ENCODE results near the gene CAPZA2. TPM values are rescaled to one million over a fixed set of nuclear protein-coding genes. Genes with fewer than 3 reads are reported as not detected.

CAPZA2 gene
- total and polyA plus RNA-seq, 4 experiments from 2014 or later, result 112 to 307 (median 143) TPM

GRCh38 chr7:116837586-116837985 lies 24.8 kb upstream of the CAPZA2 start:
- intact Hi-C loops (cut with micrococcal nuclease), result no loop called here
- ChIA-PET POLR2A (ENCODE audit: partially characterized antibody) (no interaction called here), CTCF (ENCODE audit: partially characterized antibody) (no interaction called here)
- H3K4me3 Mint-ChIP-seq, result no peak overlapping the region
- no peak overlapping the region for H3K27ac ChIP-seq (ENCODE audit: low read depth, low read length)
- H3K36me3 Mint-ChIP-seq, result no peaks in the 10 kb centered on the region
- no peak for DNase-seq
- no peak overlapping the region for H3K4me3 ChIP-seq (ENCODE audit: low read length in 2 of 2)
- H3K36me3 ChIP-seq (ENCODE audit: insufficient read depth, low read length), result no peaks in the 10 kb centered on the region
- H3K9me3 Mint-ChIP-seq, result no peaks in the 10 kb centered on the region
- no peaks in the 10 kb centered on the region for H3K27me3 ChIP-seq (ENCODE audit: insufficient read depth, low read length)
- no peaks in the 10 kb centered on the region for H3K4me1 ChIP-seq (ENCODE audit: insufficient read depth, low read length)
- H3K4me1 Mint-ChIP-seq, result no peaks in the 10 kb centered on the region
- H3K27ac Mint-ChIP-seq, result no peak overlapping the region
- peaks cover 11 to 13% of the 10 kb centered on the region in 2 donors for H3K27me3 Mint-ChIP-seq
- H3K9me3 ChIP-seq (ENCODE audit: control insufficient read depth in 1 of 2, low read length in 2 of 2), result no peaks in the 10 kb centered on the region

GRCh38 chr7:116840256-116840655 lies 22.1 kb upstream of the CAPZA2 start:
- Histone ChIP-seq H3K4me1 (ENCODE audit: insufficient read depth, low read length) (no peaks in the 10 kb centered on the region), H3K9me3 (ENCODE audit: control insufficient read depth in 1 of 2, low read length in 2 of 2) (no peaks in the 10 kb centered on the region), H3K4me3 (ENCODE audit: low read length in 2 of 2) (no peak overlapping the region), H3K27me3 (ENCODE audit: insufficient read depth, low read length) (no peaks in the 10 kb centered on the region), H3K27ac (ENCODE audit: low read depth, low read length) (no peak overlapping the region), H3K36me3 (ENCODE audit: insufficient read depth, low read length) (no peaks in the 10 kb centered on the region)
- ChIA-PET POLR2A (ENCODE audit: partially characterized antibody) (no interaction called here), CTCF (ENCODE audit: partially characterized antibody) (no interaction called here)
- no peak for DNase-seq
- peaks cover 0 to 6% (median 4%) of the 10 kb centered on the region in 4 donors for H3K4me1 Mint-ChIP-seq
- H3K4me3 Mint-ChIP-seq, result no peak overlapping the region
- H3K36me3 Mint-ChIP-seq, result no peaks in the 10 kb centered on the region
- intact Hi-C loops (cut with micrococcal nuclease), result no loop called here
- peaks cover 14 to 18% of the 10 kb centered on the region in 2 donors for H3K27me3 Mint-ChIP-seq
- H3K27ac Mint-ChIP-seq, result no peak overlapping the region
- H3K9me3 Mint-ChIP-seq, result no peaks in the 10 kb centered on the region

GRCh38 chr7:116842371-116842770 lies 20.0 kb upstream of the CAPZA2 start:
- Mint-ChIP-seq H3K36me3 (no peaks in the 10 kb centered on the region), H3K27ac (no peak overlapping the region), H3K4me3 (no peak overlapping the region), H3K9me3 (no peaks in the 10 kb centered on the region), H3K27me3 (peaks cover 14 to 20% of the 10 kb centered on the region in 2 donors), H3K4me1 (peaks cover 0 to 6% (median 4%) of the 10 kb centered on the region in 4 donors)
- intact Hi-C loops (cut with micrococcal nuclease), result no loop called here
- ChIA-PET POLR2A (ENCODE audit: partially characterized antibody) (no interaction called here), CTCF (ENCODE audit: partially characterized antibody) (no interaction called here)
- Histone ChIP-seq H3K9me3 (ENCODE audit: control insufficient read depth in 1 of 2, low read length in 2 of 2) (no peaks in the 10 kb centered on the region), H3K36me3 (ENCODE audit: insufficient read depth, low read length) (no peaks in the 10 kb centered on the region), H3K4me1 (ENCODE audit: insufficient read depth, low read length) (no peaks in the 10 kb centered on the region), H3K4me3 (ENCODE audit: low read length in 2 of 2) (no peak overlapping the region), H3K27ac (ENCODE audit: low read depth, low read length) (no peak overlapping the region), H3K27me3 (ENCODE audit: insufficient read depth, low read length) (no peaks in the 10 kb centered on the region)
- DNase-seq, result no peak

GRCh38 chr7:116843378-116843777 lies 19.0 kb upstream of the CAPZA2 start:
- ChIA-PET POLR2A (ENCODE audit: partially characterized antibody) (no interaction called here), CTCF (ENCODE audit: partially characterized antibody) (no interaction called here)
- Histone ChIP-seq H3K36me3 (ENCODE audit: insufficient read depth, low read length) (no peaks in the 10 kb centered on the region), H3K27me3 (ENCODE audit: insufficient read depth, low read length) (no peaks in the 10 kb centered on the region), H3K4me3 (ENCODE audit: low read length in 2 of 2) (no peak overlapping the region), H3K27ac (ENCODE audit: low read depth, low read length) (no peak overlapping the region), H3K4me1 (ENCODE audit: insufficient read depth, low read length) (no peaks in the 10 kb centered on the region), H3K9me3 (ENCODE audit: control insufficient read depth in 1 of 2, low read length in 2 of 2) (no peaks in the 10 kb centered on the region)
- H3K27ac Mint-ChIP-seq, result peak overlapping the region in 2 of 7 donors; percentile 12 to 30
- peaks cover 0 to 6% (median 4%) of the 10 kb centered on the region in 4 donors for H3K4me1 Mint-ChIP-seq
- peaks cover 17 to 20% of the 10 kb centered on the region in 2 donors for H3K27me3 Mint-ChIP-seq
- DNase-seq, result no peak
- peak overlapping the region in 4 of 8 donors; percentile 21 to 49 (median 29) for H3K4me3 Mint-ChIP-seq
- intact Hi-C loops (cut with micrococcal nuclease), result no loop called here
- H3K36me3 Mint-ChIP-seq, result no peaks in the 10 kb centered on the region
- no peaks in the 10 kb centered on the region for H3K9me3 Mint-ChIP-seq

- peaks cover 12 to 21% of the 10 kb centered on the region in 2 donors for H3K27me3 Mint-ChIP-seq
- no peaks in the 10 kb centered on the region for H3K9me3 Mint-ChIP-seq
- H3K4me1 ChIP-seq (ENCODE audit: insufficient read depth, low read length), result no peaks in the 10 kb centered on the region
- H3K36me3 Mint-ChIP-seq, result no peaks in the 10 kb centered on the region
- ChIA-PET CTCF (ENCODE audit: partially characterized antibody) (interaction anchor here (0.6 kb wide), 1 partner anchor 14 kb away, joined by 3 read pairs; no protein-coding TSS in a partner anchor), POLR2A (ENCODE audit: partially characterized antibody) (no interaction called here)
- H3K27me3 ChIP-seq (ENCODE audit: insufficient read depth, low read length), result no peaks in the 10 kb centered on the region
- intact Hi-C loops (cut with micrococcal nuclease), result no loop called here
- no peak overlapping the region for H3K4me3 ChIP-seq (ENCODE audit: low read length in 2 of 2)
- H3K9me3 ChIP-seq (ENCODE audit: control insufficient read depth in 1 of 2, low read length in 2 of 2), result no peaks in the 10 kb centered on the region
- H3K27ac ChIP-seq (ENCODE audit: low read depth, low read length), result no peak overlapping the region
- no peak overlapping the region for H3K4me3 Mint-ChIP-seq
- peaks cover 0 to 5% (median 0%) of the 10 kb centered on the region in 4 donors for H3K4me1 Mint-ChIP-seq
- H3K36me3 ChIP-seq (ENCODE audit: insufficient read depth, low read length), result no peaks in the 10 kb centered on the region
- no peak for DNase-seq
- H3K27ac Mint-ChIP-seq, result no peak overlapping the region
Observed at GRCh38 chr7:116851175-116851574, 11.2 kb upstream of the CAPZA2 start.

GRCh38 chr7:116851671-116852070 lies 10.7 kb upstream of the CAPZA2 start:
- Mint-ChIP-seq H3K4me3 (no peak overlapping the region), H3K36me3 (no peaks in the 10 kb centered on the region), H3K27ac (no peak overlapping the region), H3K4me1 (peaks cover 0 to 5% (median 0%) of the 10 kb centered on the region in 4 donors), H3K27me3 (peaks cover 12 to 18% of the 10 kb centered on the region in 2 donors), H3K9me3 (no peaks in the 10 kb centered on the region)
- Histone ChIP-seq H3K4me3 (ENCODE audit: low read length in 2 of 2) (no peak overlapping the region), H3K27me3 (ENCODE audit: insufficient read depth, low read length) (no peaks in the 10 kb centered on the region), H3K36me3 (ENCODE audit: insufficient read depth, low read length) (no peaks in the 10 kb centered on the region), H3K27ac (ENCODE audit: low read depth, low read length) (no peak overlapping the region), H3K9me3 (ENCODE audit: control insufficient read depth in 1 of 2, low read length in 2 of 2) (no peaks in the 10 kb centered on the region), H3K4me1 (ENCODE audit: insufficient read depth, low read length) (no peaks in the 10 kb centered on the region)
- intact Hi-C loops (cut with micrococcal nuclease), result no loop called here
- ChIA-PET CTCF (ENCODE audit: partially characterized antibody) (interaction anchor here (0.6 to 1.4 kb wide), 2 partner anchors 10 to 13 kb away, joined by 3 to 6 read pairs; no protein-coding TSS in a partner anchor), POLR2A (ENCODE audit: partially characterized antibody) (no interaction called here)
- DNase-seq, result no peak

- Histone ChIP-seq H3K9me3 (ENCODE audit: control insufficient read depth in 1 of 2, low read length in 2 of 2) (no peaks in the 10 kb centered on the region), H3K36me3 (ENCODE audit: insufficient read depth, low read length) (no peaks in the 10 kb centered on the region), H3K4me3 (ENCODE audit: low read length in 2 of 2) (no peak overlapping the region), H3K4me1 (ENCODE audit: insufficient read depth, low read length) (no peaks in the 10 kb centered on the region), H3K27ac (ENCODE audit: low read depth, low read length) (no peak overlapping the region), H3K27me3 (ENCODE audit: insufficient read depth, low read length) (no peaks in the 10 kb centered on the region)
- H3K27ac Mint-ChIP-seq, result no peak overlapping the region
- CTCF ChIA-PET (ENCODE audit: partially characterized antibody), result no interaction called here
- peaks cover under 1 to 6% (median 2%) of the 10 kb centered on the region in 4 donors for H3K4me1 Mint-ChIP-seq
- H3K27me3 Mint-ChIP-seq, result peaks cover 11 to 17% of the 10 kb centered on the region in 2 donors
- no peaks in the 10 kb centered on the region for H3K36me3 Mint-ChIP-seq
- POLR2A ChIA-PET (ENCODE audit: partially characterized antibody), result no interaction called here
- H3K4me3 Mint-ChIP-seq, result no peak overlapping the region
- H3K9me3 Mint-ChIP-seq, result no peaks in the 10 kb centered on the region
- no peak for DNase-seq
- intact Hi-C loops (cut with micrococcal nuclease), result no loop called here
Observed at GRCh38 chr7:116854132-116854531, 8.3 kb upstream of the CAPZA2 start.

- Histone ChIP-seq H3K4me3 (ENCODE audit: low read length in 2 of 2) (no peak overlapping the region), H3K4me1 (ENCODE audit: insufficient read depth, low read length) (peaks cover 5% of the 10 kb centered on the region), H3K27ac (ENCODE audit: low read depth, low read length) (no peak overlapping the region), H3K36me3 (ENCODE audit: insufficient read depth, low read length) (no peaks in the 10 kb centered on the region), H3K9me3 (ENCODE audit: control insufficient read depth in 1 of 2, low read length in 2 of 2) (no peaks in the 10 kb centered on the region), H3K27me3 (ENCODE audit: insufficient read depth, low read length) (no peaks in the 10 kb centered on the region)
- DNase-seq, result no peak
- Mint-ChIP-seq H3K9me3 (no peaks in the 10 kb centered on the region), H3K4me1 (peaks cover 12 to 15% (median 13%) of the 10 kb centered on the region in 4 donors), H3K4me3 (no peak overlapping the region), H3K27ac (peak overlapping the region in 1 of 7 donors; percentile 17), H3K36me3 (no peaks in the 10 kb centered on the region), H3K27me3 (peaks cover 6 to 8% of the 10 kb centered on the region in 2 donors)
- ChIA-PET POLR2A (ENCODE audit: partially characterized antibody) (interaction anchor here (0.7 kb wide), 2 partner anchors 97 to 644 kb away, joined by 3 read pairs; no protein-coding TSS in a partner anchor), CTCF (ENCODE audit: partially characterized antibody) (no interaction called here)
- intact Hi-C loops (cut with micrococcal nuclease), result no loop called here
Observed at GRCh38 chr7:116857052-116857451, 5.3 kb upstream of the CAPZA2 start.
